OCI-LY7 (cell line): Measurements from ENCODE around the gene CD300H. TPM values are rescaled to one million over a fixed set of nuclear protein-coding genes. Genes with fewer than 3 reads are reported as not detected.

ENCODE experiments used
- BruUV-seq: library from RNA; stranded (reverse); fragments of 400-500 nt; replicated peaks from 2 replicates; lab custom pipeline; 2021; lab: Mats Ljungman, UMichigan
- CTCF ChIA-PET: fragments of 300-600 bp; sonication (Branson Sonifier 250); formaldehyde crosslinking; loops from one replicate; lab custom pipeline; 2022; ENCODE audit warnings: antibody characterized with exemption; ENCODE audit not compliant: unreplicated experiment; lab: Charles Lee
- POLR2A ChIA-PET: fragments of 300-600 bp; sonication (Branson Sonifier 250); formaldehyde crosslinking; loops from one replicate; lab custom pipeline; 2022; ENCODE audit warnings: antibody characterized with exemption; lab: Charles Lee
- DNase-seq: peaks from one replicate; pipeline ENCODE4 v3.0.0-alpha.2; 2015; ENCODE audit warnings: low spot score
- H2AFZ ChIP-seq: fragments of 200-600 bp; sonication (generic), shearing (Covaris generic); 2 replicates; pipeline ENCODE4 v1.6.1; 2014; ENCODE audit warnings: mild to moderate bottlenecking, antibody characterized with exemption, low read length, moderate library complexity
- H3K27ac ChIP-seq: fragments of 200-600 bp; sonication (generic); 2 replicates; pipeline ENCODE4 v1.5.1; 2014; ENCODE audit warnings: mixed run types, low read depth, mild to moderate bottlenecking, moderate library complexity, low read length, inconsistent platforms; ENCODE audit not compliant: poor library complexity, severe bottlenecking
- H3K36me3 ChIP-seq: fragments of 200-600 bp; sonication (generic); 2 replicates; pipeline ENCODE4 v1.6.1; 2014; ENCODE audit warnings: mild to moderate bottlenecking, antibody characterized with exemption, low read length, moderate library complexity, mixed read lengths; ENCODE audit not compliant: insufficient read depth
- H3K4me1 ChIP-seq: fragments of 200-600 bp; sonication (generic); 2 replicates; pipeline ENCODE4 v1.5.1; 2014; ENCODE audit warnings: mild to moderate bottlenecking, low read length; ENCODE audit not compliant: insufficient read depth, poor library complexity, severe bottlenecking
- H3K4me2 ChIP-seq: fragments of 200-600 bp; sonication (generic); 2 replicates; pipeline ENCODE4 v1.6.1; 2014; ENCODE audit warnings: mild to moderate bottlenecking, low read length
- H3K4me3 ChIP-seq: fragments of 200-600 bp; sonication (generic); 2 replicates; pipeline ENCODE4 v1.5.1; 2014; ENCODE audit warnings: mild to moderate bottlenecking, low read depth, low read length; ENCODE audit not compliant: poor library complexity, severe bottlenecking
- H3K79me2 ChIP-seq: fragments of 200-600 bp; sonication (generic); 2 replicates; pipeline ENCODE4 v1.6.1; 2016; ENCODE audit warnings: low read depth, mild to moderate bottlenecking, low read length, moderate library complexity, mixed read lengths; ENCODE audit not compliant: insufficient read depth
- H3K9me2 ChIP-seq: fragments of 200-600 bp; sonication (generic); 2 replicates; pipeline ENCODE4 v1.6.1; 2016; ENCODE audit warnings: mild to moderate bottlenecking, low read length, mixed read lengths; ENCODE audit not compliant: insufficient read depth
- H3K9me3 ChIP-seq: fragments of 200-600 bp; sonication (generic); 2 replicates; pipeline ENCODE4 v1.6.1; 2014; ENCODE audit warnings: mild to moderate bottlenecking, mixed run types, low read length, mixed read lengths
- H4K20me1 ChIP-seq: fragments of 200-600 bp; sonication (generic); 2 replicates; pipeline ENCODE4 v1.6.1; 2014; ENCODE audit warnings: mild to moderate bottlenecking, antibody characterized with exemption, low read length, moderate library complexity, mixed read lengths; ENCODE audit not compliant: insufficient read depth
- CTCF ChIP-seq: fragments of 200-600 bp; sonication (generic); conservative IDR thresholded peaks from 2 replicates; pipeline ENCODE4 v1.5.1; 2014; ENCODE audit warnings: mild to moderate bottlenecking, antibody characterized with exemption, low read length, moderate library complexity, mixed read lengths
- EZH2phosphoT487 ChIP-seq: fragments of 200-600 bp; sonication (generic); IDR thresholded peaks from 2 replicates; pipeline ENCODE4 v1.6.1; 2018; ENCODE audit warnings: low read depth, borderline replicate concordance, mild to moderate bottlenecking, mixed run types, antibody characterized with exemption, low read length, moderate library complexity, mixed read lengths
- intact Hi-C: fragments of 100-400 bp; cut with micrococcal nuclease; formaldehyde crosslinking; loops from one replicate; pipeline ENCODE4 v1.10.0; 2022; ENCODE audit not compliant: unreplicated experiment
- total RNA-seq, 2 experiments: library from RNA; depleted of rRNA in 1 of 2; stranded (reverse); fragments of >200 nt in 1 of 2; shearing (Covaris generic) in 1 of 2; gene quantifications; 2 replicates each; pipeline ENCODE4 v1.2.3, GENCODE V29; 2014 to 2022

The CD300H gene
- total RNA-seq, 2 experiments from 2014 or later: not detected

GRCh38 chr17:74565126-74565525 lies 2.2 kb downstream of the CD300H start:
- H3K79me2 ChIP-seq: no peaks in the 10 kb centered on the region
- H3K9me2 ChIP-seq: no peaks in the 10 kb centered on the region
- H3K4me1 ChIP-seq: no peaks in the 10 kb centered on the region
- DNase-seq: no peak
- no peak overlapping the region for H2AFZ ChIP-seq
- TF ChIP-seq EZH2phosphoT487 (no peak), CTCF (no peak)
- BruUV-seq: no TSS peak
- H4K20me1 ChIP-seq: no peaks in the 10 kb centered on the region
- ChIA-PET POLR2A (no interaction called here), CTCF (no interaction called here)
- intact Hi-C loops: no loop called here
- H3K9me3 ChIP-seq: no peaks in the 10 kb centered on the region
- no peak overlapping the region for H3K4me2 ChIP-seq
- no peak overlapping the region for H3K27ac ChIP-seq
- H3K4me3 ChIP-seq: no peak overlapping the region
- no peaks in the 10 kb centered on the region for H3K36me3 ChIP-seq

DNA sequence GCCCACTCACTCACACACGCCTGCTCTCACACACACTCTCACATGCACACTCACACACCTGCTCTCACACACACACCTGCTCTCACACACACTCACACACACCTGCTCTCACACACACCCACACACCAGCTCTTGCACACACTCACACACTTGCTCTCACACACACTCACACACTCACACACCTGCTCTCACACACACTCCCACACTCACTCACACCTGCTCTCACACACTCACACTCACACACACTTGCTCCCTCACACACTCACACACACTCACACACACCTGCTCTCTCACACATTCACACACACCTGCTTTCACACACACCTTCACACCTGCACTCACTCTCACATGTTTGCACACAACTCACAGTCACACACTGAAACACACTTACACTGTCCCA lies 4.0 kb downstream of the CD300H start:
- CTCF ChIA-PET: no interaction called here
- Histone ChIP-seq H3K79me2 (no peaks in the 10 kb centered on the region), H3K4me3 (no peak overlapping the region), H3K9me3 (no peaks in the 10 kb centered on the region), H4K20me1 (no peaks in the 10 kb centered on the region), H3K4me1 (no peaks in the 10 kb centered on the region), H3K9me2 (no peaks in the 10 kb centered on the region), H3K27ac (no peak overlapping the region), H3K36me3 (no peaks in the 10 kb centered on the region), H2AFZ (no peak overlapping the region), H3K4me2 (no peak overlapping the region)
- intact Hi-C loops: no loop called here
- no peak for DNase-seq
- TF ChIP-seq CTCF: no peak
- TF ChIP-seq EZH2phosphoT487: no peak
- no TSS peak for BruUV-seq
- POLR2A ChIA-PET: no interaction called here

GRCh38 chr17:74561586-74561985 lies 5.7 kb downstream of the CD300H start:
- Histone ChIP-seq H3K4me1 (no peaks in the 10 kb centered on the region), H3K27ac (no peak overlapping the region), H2AFZ (no peak overlapping the region), H3K4me3 (no peak overlapping the region), H4K20me1 (no peaks in the 10 kb centered on the region), H3K4me2 (no peak overlapping the region), H3K9me3 (no peaks in the 10 kb centered on the region), H3K36me3 (no peaks in the 10 kb centered on the region), H3K79me2 (no peaks in the 10 kb centered on the region), H3K9me2 (no peaks in the 10 kb centered on the region)
- POLR2A ChIA-PET: no interaction called here
- CTCF ChIA-PET: no interaction called here
- no TSS peak for BruUV-seq
- intact Hi-C loops: no loop called here
- TF ChIP-seq EZH2phosphoT487 (no peak), CTCF (no peak)
- no peak for DNase-seq
